NCI-H1092 treated with DMSO at 0.1 percent for 48 hours (cell line): ENCODE results near the gene NPHP1.
"Not testable (repeated sequence)": the region's sequence is repeated elsewhere in the genome, so short reads cannot be mapped to it uniquely, and the experiment has no call there.

Experiments
- DNase-seq: peaks from one replicate; lab custom pipeline; 2025; lab: John Stamatoyannopoulos, UW

NPHP1 gene

DNA sequence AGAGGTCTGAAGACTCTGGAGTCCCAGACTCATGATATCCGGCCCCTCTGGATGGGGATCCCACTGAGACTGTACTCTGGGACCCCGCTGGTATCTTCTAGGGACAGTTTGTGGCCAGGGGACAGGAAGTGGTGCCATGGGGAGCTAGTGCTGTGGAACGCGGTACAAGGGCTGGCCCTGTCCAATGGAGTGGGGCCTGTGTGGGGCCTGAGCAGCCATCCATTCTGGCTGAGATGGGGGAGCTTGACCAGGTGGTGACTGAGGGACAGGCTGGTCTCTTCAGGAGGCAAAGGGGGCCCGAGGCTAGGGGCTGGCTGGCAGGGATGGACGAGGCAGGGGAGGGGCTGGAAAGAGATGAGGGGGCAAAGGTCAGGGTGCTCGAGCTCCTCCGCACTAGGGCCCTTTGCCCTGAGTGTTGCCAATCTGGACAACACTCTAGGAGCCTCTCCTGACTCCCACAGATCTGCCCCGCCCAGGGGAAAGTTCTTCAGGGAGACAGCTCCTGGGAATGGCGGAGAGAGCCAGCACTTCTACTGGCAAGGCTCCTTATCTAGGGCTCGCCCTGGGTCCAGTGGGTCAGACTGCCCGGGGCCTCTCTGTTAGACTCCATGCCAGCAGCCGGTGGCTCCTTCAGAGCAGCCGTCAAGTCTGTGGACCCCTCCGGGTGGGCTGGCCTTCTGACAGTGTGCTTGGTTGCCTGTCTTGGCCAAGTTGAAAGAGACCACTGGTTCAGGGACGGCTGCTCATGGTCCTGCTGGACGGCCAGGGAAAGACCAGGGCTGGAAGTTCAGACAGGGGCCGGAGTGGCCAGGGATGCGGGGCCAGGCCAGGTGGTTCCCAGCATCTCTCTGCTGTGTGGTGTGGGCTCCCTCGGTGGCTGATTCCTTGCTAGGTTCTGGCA, 101.5 kb downstream of the NPHP1 start:
- no peak for DNase-seq

DNA sequence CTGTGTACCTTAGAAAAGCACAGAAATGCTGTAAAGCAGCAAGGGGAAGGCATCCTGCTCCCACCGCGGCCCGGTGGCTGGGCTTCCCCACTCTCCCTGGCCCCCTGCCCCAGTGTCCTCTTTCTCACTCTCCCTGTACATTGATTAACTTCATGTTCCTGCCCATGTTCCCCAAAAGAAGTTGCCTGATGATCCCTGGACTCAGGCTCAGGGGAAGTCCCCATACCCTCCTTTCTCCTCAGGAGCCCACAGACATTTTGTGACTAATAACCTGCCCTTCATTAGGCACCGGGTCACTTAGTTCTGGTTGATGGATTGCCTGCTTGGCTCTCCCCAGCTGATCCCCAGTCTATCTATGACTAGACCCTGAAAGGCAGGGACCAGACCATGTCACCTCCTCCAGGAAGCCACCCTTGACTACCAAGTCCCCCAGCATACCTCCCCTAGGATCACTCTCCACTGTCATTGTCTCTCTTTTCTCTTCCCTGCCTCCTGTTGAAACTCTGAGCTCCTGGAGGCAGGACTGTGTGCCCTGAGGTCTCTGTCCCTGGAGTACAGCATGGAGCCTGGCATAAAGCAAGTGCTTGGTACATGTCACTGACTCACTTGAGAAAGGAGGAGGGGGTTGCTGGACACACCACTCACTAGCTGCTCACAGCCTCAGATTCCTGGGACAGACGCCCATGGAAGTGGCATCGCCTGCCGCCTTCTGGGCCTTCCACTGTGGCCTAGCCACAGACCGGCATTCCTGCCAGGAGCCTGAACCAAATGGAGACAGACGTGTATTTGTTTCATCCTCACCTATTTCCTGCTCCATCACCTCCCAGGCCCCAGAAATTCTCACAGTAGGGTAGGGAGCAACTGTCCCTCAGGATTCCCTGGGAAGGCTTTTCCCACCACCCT, 102.7 kb downstream of the NPHP1 start:
- DNase-seq, result no peak

DNA sequence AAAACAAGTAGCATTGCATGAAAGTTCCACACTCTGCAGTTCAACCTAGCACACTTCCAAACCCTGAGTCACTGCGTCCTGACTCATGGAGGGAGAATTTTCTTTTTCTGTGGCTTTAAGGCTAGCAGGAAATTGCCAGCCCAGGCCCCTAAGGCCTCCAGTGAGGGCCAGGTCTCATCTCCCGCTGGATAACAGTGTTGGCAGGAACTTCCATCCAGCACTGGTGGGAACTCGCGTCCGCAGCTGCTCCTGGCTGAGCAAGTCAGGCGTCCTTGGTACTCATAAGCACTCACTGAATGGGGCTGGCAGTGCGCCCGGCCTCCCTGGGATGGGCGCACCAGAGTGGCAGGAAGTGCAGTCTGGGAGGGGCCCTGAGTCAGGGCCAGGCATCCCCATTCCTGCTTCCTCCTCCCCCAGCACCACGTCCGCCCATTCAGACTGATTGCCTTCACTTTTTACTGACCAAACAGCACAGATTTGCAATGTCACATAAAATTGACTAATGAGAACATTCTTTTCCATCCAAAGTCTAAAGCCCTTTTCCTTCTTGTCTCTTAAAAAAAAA, 103.5 kb downstream of the NPHP1 start:
- peak; percentile 92 for DNase-seq

DNA sequence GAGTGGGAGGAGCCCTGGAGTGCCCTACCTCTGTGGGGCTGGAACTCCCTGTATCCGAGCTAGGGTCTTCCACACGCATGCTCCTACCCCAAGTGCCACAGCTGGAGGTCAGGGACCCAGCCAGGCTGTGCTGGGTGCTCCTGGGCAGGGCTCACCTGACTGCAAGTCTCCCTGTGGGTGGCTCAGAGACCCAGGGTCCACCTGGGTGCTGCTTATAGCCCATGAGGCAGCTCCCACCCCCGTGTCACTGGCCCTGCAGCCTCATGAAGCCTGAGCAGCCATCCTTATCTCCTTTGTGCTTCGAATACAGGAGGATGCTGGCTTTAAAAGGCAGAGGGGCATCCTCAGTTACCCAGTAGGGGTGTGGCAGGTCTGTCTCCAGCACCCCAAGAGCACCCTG, 103.9 kb downstream of the NPHP1 start:
- DNase-seq, result not testable (repeated sequence)

DNA sequence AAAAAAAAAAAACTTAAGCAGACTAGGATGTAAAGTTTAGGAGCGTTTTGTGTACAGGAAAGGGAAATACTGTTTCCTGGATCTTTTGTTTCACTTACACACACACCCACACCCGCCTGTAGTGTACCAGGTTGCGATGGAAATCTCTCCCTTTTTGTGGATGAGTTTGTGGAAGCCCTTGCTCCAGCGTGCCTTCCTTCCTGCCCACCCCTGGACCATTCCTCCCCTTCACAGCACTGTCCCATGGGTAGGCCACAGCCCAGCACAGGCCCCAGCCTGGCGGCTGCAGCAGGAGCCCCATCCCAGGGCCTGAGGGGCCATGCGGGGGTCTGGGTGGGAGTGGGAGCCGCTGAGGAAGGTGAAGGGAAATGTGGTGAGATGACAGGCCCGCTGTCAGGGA, 104.3 kb downstream of the NPHP1 start:
- DNase-seq, result no peak

DNA sequence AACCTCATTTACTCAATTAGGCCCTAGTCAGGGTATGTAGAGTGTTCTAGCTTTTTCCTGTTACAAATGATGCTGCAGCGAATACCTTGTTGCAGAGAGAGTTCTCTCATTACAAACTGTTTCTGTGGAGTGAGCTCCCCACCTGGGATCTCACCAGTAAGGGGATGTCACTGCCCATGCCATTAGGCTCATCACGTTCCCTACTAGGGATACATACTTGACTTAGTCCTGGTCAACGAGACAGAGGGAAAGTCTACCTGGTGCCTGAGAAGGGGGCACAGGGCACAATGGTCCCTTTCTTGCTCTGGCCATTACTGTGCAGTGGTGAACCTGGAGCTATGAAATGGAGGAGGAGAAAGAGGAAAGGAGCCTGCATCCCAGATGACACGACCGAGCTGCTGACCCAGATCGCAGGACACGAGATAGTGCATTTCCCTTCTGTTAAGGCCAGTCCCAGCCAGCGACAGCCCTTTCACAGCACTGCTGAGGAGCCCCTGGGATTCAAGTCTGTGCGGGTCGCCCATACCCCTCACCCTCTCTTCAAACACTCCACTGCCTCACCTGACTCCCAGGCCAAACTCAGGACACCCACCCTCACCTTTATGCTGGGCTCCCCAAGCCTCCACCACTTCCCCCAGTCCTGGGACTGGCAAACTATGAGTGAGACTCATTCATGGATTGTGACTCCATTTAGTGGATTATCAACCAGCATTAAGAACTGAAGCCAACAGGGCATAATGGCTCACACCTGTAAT, 105.2 kb downstream of the NPHP1 start:
- no peak for DNase-seq

DNA sequence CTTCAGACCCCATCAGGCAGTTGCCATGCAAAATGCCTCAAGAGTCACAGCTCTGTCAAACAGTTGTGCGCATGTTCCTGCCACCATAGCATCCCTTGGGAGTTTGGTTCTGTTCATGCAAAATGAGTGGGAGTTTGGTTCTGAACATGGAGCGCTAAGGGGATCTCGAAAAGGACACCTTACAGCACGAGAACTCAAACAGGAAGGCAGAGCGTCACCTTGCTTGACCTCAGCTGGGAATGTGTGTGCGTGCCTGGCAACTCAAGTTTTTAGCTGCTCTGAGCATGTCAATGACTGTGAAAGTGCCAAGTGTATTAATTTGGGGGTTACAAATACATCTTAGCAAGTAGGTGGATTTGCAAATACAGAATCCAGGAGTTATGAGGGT, 105.8 kb downstream of the NPHP1 start:
- no peak for DNase-seq

DNA sequence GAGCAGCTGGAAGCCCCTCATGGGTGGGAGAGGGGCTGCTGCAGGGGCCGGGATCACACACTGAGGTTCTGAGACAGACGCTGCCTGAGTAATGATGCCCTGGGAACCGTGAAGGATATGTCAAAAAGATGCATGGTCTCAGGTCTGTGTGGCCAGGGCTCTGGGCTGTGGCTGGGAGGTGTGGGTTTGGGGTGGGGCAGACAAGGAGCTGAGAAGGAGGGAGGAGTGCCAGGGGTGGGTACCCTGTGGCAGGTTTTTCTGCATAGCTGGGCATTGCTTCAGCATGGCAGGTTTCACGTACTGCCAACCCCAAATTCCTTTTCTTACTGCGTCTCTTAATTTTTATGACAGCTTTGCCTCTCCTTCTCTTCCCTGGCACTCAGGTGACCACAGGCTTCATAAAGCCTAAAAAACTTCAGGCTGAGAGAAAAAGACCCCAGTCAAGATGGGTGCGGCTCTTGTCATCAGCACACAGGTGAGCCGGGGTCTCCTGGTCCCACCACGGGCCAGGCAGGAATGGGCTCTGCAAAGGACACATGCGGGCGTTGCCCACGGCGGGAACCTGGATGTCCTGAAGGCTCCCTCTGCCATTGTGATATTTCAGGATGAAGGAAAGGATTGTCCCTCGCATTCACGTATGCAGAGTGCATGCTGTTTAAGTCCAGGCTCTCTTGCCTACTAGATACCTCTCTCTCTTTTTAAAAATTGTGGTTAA, 107.2 kb downstream of the NPHP1 start:
- DNase-seq, result no peak

DNA sequence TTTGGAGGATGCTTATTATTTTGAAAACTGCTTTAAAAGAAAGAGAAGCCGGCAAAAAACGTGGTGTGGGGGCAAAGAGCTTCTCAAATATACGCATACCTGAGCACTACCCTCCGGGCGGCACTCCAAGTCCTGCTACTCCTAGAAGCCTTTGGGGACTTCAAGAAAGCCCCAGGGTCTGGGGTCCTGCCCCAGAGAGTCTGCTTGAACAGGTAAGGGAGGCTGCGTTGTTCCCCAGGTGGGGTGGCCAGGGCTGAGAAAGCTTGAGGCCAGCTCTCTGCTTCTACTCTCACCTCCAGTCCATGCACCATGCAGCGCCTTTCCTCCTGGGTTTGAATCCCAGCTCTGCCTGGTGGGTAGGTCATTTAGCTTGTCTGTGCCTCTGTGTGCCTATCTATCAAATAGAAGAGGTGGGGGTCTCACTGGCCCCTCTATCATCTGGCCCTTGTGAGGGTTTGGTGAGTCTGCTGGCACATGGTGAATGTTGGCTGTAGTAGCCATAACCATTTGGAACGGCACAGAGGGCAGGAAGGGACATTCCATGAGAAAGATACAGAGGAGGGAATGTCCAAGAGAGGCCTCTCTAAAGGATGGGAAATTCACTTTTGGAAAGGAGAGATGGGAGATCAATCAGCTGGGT, 108.7 kb downstream of the NPHP1 start:
- DNase-seq, result no peak

DNA sequence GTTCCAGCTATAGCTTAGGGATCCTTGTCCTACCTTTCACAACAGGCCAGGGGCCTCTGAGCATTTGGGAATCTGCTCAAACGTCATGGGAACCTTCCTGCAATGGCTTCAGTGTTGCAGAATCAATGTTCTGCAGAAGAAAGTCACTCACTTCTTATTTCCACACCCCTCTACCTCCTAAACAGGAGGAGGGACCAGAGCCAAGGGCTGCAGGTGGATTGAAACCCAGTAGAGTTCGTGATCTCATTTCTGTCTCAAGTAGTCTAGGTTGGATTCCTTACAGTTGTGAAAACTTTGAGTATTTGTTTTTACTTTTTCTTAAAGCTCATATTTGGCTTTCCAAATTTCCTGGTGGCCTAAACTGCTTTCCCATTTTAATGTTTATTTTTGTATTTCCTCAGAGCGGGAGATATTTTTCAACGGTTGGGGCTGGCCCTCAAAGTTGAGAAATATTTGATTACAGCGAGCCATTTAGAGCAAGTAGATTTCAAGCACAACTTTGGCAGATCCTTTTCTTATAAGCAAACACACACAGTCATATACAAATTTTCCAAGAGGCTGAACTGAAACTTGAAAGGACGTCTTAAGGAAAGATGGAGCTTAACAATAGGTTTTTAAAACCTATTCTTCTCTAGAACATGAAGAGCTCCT, 109.8 kb downstream of the NPHP1 start:
- not testable (repeated sequence) for DNase-seq

DNA sequence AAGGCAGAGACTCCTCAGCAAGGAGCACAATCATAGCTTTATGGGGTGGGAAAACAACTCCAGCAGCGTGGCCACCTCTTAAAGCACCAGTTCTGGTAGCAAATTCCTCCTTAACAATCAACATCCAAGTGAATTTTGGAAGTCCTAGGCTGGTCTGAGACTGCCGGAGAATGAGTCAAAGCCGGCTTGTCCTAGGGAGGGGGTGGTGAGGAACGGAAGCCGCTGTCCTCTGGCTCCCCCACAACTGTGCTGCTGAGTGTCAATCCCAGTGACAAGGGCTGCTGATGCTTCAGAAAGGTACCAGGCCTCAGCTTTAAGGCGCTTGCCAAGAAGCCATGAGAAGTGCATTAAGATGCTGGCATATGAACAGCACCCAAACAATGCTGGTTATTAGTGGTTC, 110.9 kb downstream of the NPHP1 start:
- not testable (repeated sequence) for DNase-seq

DNA sequence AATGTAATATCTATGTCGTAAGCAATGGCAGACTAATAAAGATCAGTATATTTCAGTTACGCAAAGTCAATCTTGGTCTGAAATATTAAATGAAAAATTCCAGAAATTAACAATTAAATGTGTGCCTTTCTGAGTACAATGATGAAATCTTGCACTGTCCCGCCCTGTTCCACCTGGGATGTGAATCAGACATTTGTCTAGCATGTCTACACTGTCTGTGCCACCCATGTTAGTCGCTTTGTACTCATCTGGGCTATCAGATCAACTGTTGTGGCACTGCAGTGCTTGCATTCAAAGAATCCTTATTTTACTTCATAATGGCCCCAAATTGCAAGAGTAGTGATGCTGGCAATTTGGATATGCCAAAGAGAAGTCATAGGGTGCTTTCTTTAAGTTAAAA, 114.6 kb downstream of the NPHP1 start:
- DNase-seq, result not testable (repeated sequence)

DNA sequence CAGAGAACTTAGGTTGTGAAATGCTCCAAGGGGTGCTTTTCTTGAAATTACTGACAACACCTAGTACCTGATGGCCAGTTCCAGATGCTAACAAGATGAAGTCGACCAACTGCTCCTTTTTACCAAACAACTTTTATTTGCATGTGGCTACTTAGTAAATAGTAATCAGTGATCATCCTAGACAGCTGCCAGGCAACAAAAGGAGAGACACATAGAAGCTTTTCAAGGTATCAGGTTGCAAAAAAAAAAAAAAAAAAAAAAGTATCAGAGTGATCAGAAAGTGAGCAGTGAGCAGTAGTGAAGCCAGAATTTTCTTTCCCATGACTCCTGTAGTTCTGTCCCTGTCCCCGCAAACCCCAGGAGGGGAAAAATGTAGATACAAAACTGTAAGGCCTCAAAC, 121.1 kb downstream of the NPHP1 start:
- not testable (repeated sequence) for DNase-seq

DNA sequence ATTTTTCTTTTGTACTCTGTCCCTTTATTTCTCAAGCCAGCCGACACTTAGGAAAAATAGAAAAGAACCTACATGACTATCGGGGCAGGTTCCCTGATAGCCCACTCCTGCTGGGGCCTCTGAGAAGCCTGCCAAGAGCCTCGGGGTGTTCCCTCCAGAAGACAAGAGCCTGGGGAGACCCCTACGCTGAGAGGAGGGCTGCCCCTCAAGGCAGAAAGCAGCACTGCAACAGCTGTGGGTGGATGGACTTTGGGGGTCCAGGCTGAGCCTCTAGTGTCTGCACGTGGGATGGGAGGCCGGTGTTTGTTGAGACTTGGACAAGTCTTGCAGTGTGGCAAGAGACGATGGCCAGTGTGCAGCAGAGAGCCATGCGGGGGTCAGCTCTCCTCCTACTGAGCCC, 121.7 kb downstream of the NPHP1 start:
- not testable (repeated sequence) for DNase-seq

DNA sequence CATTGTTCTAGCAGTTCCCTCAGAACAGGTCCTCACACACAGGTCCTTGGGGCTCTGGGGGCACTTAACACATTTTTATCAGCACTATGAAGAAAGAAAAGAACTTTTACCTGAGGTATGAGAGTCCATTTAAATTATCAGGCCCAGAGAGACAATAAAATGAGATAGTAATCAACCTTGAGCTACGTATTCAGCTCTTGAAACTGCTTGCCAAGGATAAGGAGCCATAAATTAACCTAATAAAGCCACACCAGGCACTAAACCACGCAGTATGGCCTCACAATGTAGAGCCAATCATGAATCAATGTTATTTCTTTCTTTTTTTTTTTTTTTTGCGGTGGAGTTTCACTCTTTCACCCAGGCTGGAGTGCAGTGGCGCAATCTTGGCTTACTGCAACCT, 126.7 kb downstream of the NPHP1 start:
- not testable (repeated sequence) for DNase-seq

DNA sequence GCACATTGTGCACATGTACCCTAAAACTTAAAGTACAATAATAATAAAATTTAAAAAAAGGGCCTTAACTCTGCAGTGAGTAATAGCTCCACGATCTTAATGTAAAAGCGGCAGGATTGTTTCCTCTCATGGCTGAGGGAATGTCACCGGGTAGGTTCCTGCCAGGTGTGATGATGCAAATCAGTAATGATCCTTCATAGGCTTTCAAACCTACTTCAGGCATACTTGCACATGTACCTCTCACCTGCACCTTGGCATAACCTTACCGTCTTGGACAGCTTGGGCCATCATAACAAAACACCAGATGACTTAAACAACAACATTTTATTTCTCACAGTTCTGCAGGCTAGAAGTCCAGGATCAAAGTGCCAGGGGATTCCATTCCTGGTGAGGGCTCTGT, 128.9 kb downstream of the NPHP1 start:
- DNase-seq, result not testable (repeated sequence)
